Gastroesophageal sphincter (tissue), 3 donors: ENCODE results near the gene OGFRL1.

ENCODE experiments used
- POLR2A ChIP-seq, 2 donors: fragments of 450-650 bp; IDR thresholded peaks; one replicate each; pipeline ENCODE4 v1.6.1; 2017; ENCODE audit warnings: antibody characterized with exemption in 2 of 2, mild to moderate bottlenecking in 2 of 2, moderate library complexity in 1 of 2
- TF ChIP-seq, protein P1 (sequence below), 4 experiments: fragments of 200-600 bp in 2 of 4; fragments of 450-650 bp in 2 of 4; sonication (generic) in 1 of 4; IDR thresholded peaks; one replicate each; pipeline ENCODE4 v1.5.1; 2017 to 2019; ENCODE audit warnings: antibody characterized with exemption in 4 of 4, mild to moderate bottlenecking in 2 of 4, moderate library complexity in 2 of 4

DNA sequence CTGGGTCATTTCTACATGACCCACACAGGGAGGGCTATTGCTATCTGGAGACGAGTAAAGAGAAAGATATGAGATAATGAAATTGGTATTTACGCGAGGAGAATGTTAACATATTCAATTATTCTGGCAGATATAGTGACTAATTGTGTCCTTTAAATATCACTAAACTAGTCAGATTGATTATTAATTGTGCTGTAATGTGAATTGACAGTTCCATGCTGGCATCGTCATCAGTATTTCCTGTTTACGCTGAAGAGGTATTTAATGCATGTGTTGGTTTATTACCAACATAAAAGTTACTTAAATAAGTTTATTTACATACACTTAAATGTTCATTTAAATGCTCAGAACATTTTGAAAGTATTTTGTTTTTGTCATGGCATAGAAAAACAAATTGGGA, 35.7 kb upstream of the OGFRL1 start:
- TF ChIP-seq, protein P1, sequence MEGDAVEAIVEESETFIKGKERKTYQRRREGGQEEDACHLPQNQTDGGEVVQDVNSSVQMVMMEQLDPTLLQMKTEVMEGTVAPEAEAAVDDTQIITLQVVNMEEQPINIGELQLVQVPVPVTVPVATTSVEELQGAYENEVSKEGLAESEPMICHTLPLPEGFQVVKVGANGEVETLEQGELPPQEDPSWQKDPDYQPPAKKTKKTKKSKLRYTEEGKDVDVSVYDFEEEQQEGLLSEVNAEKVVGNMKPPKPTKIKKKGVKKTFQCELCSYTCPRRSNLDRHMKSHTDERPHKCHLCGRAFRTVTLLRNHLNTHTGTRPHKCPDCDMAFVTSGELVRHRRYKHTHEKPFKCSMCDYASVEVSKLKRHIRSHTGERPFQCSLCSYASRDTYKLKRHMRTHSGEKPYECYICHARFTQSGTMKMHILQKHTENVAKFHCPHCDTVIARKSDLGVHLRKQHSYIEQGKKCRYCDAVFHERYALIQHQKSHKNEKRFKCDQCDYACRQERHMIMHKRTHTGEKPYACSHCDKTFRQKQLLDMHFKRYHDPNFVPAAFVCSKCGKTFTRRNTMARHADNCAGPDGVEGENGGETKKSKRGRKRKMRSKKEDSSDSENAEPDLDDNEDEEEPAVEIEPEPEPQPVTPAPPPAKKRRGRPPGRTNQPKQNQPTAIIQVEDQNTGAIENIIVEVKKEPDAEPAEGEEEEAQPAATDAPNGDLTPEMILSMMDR (IDR thresholded peaks at IDR 0.05), result no peak
- no peak for TF ChIP-seq POLR2A (IDR thresholded peaks at IDR 0.05)
